MM.1S (cell line): ENCODE results near the gene RAB21.

ENCODE experiments used
- EZH2 ChIP-seq: fragments of 300-600 bp; sonication (generic); optimal IDR thresholded peaks from 2 replicates; pipeline ENCODE3; 2017; ENCODE audit warnings: low read depth, mild to moderate bottlenecking, antibody characterized with exemption, low read length, mixed read lengths
- TF ChIP-seq, protein P1 (sequence below): fragments of 300-600 bp; sonication (generic); IDR thresholded peaks from 2 replicates; pipeline ENCODE4 v1.5.1; 2016; ENCODE audit warnings: antibody characterized with exemption, low read length, mixed read lengths

- TF ChIP-seq, protein P1, sequence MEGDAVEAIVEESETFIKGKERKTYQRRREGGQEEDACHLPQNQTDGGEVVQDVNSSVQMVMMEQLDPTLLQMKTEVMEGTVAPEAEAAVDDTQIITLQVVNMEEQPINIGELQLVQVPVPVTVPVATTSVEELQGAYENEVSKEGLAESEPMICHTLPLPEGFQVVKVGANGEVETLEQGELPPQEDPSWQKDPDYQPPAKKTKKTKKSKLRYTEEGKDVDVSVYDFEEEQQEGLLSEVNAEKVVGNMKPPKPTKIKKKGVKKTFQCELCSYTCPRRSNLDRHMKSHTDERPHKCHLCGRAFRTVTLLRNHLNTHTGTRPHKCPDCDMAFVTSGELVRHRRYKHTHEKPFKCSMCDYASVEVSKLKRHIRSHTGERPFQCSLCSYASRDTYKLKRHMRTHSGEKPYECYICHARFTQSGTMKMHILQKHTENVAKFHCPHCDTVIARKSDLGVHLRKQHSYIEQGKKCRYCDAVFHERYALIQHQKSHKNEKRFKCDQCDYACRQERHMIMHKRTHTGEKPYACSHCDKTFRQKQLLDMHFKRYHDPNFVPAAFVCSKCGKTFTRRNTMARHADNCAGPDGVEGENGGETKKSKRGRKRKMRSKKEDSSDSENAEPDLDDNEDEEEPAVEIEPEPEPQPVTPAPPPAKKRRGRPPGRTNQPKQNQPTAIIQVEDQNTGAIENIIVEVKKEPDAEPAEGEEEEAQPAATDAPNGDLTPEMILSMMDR, result no peak
- TF ChIP-seq EZH2, result no peak
Observed at GRCh38 chr12:71791473-71792150, 36.9 kb downstream of the RAB21 start.
